K562 (cell line): Measurements from ENCODE around the gene E2F1. TPM values are rescaled to one million over a fixed set of nuclear protein-coding genes. Genes with fewer than 3 reads are reported as not detected.

ENCODE experiments used
- BRCA1 ChIP-seq, 2 experiments: fragments of 450-650 bp in 1 of 2; sonication (generic) in 1 of 2; formaldehyde crosslinking in 1 of 2; IDR thresholded peaks; 2 replicates each; pipeline versions ENCODE4 v1.5.0 to v1.6.1; 2017 to 2020; ENCODE audit warnings: mild to moderate bottlenecking in 1 of 2, missing genetic modification reagents in 1 of 2
- E2F1 ChIP-seq: sonication (generic); formaldehyde crosslinking; IDR thresholded peaks from 2 replicates; pipeline ENCODE4 v1.8.1; 2023; ENCODE audit warnings: mild to moderate bottlenecking, missing genetic modification reagents, moderate library complexity
- ELF4 ChIP-seq: fragments of 450-650 bp; formaldehyde crosslinking; IDR thresholded peaks from 2 replicates; pipeline ENCODE4 v1.4.0; 2022; ENCODE audit warnings: missing genetic modification characterization
- HINFP ChIP-seq: fragments of 450-650 bp; conservative IDR thresholded peaks from 2 replicates; pipeline ENCODE4 v1.6.1; 2016; ENCODE audit warnings: missing genetic modification characterization, low read depth, mild to moderate bottlenecking, control low read depth, missing compliant biosample characterization
- MGA ChIP-seq: fragments of 450-650 bp; IDR thresholded peaks from 2 replicates; pipeline ENCODE4 v1.6.1; 2016; ENCODE audit warnings: mild to moderate bottlenecking, moderate library complexity
- MTA2 ChIP-seq: fragments of 450-650 bp; IDR thresholded peaks from 2 replicates; pipeline ENCODE4 v1.6.1; 2016; ENCODE audit warnings: low read depth
- SMARCB1 ChIP-seq: IDR thresholded peaks from 2 replicates; pipeline ENCODE4 v1.6.1; 2011; ENCODE audit warnings: improper control_type of control experiment, low read depth; ENCODE audit not compliant: insufficient read length
- THAP12 ChIP-seq: fragments of 250-450 bp; sonication (Bioruptor Pico); IDR thresholded peaks from 2 replicates; pipeline ENCODE4 v1.9.0; 2021; ENCODE audit warnings: mild to moderate bottlenecking, inconsistent platforms
- XRCC5 ChIP-seq: fragments of 200-400 bp; formaldehyde crosslinking; IDR thresholded peaks from 2 replicates; pipeline ENCODE4 v1.6.1; 2017; ENCODE audit warnings: low read depth, mild to moderate bottlenecking, low read length
- ZNF224 ChIP-seq: sonication (generic); formaldehyde crosslinking; IDR thresholded peaks from 2 replicates; pipeline ENCODE4 v1.8.0; 2022; ENCODE audit warnings: mild to moderate bottlenecking, missing genetic modification reagents
- ZNF436 ChIP-seq: fragments of 250-450, 450-650 bp; sonication (Bioruptor Pico); formaldehyde crosslinking; IDR thresholded peaks from 2 replicates; pipeline ENCODE4 v1.7.0; 2020; ENCODE audit warnings: mild to moderate bottlenecking
- ZNF76 ChIP-seq: fragments of 250-450 bp; sonication (Bioruptor Pico); IDR thresholded peaks from 2 replicates; pipeline ENCODE4 v1.4.0; 2020; ENCODE audit warnings: mild to moderate bottlenecking, moderate library complexity, borderline replicate concordance
- polyA plus RNA-seq, 8 experiments: library from polyadenylated mRNA; depleted of rRNA in 4 of 8; stranded (reverse) in 5 of 8; unstranded in 3 of 8; fragments of >200 nt; fragmentation: Nextera tagmentation in 2 of 8; fragmentation: Illumina TruSeq in 1 of 8; extraction: Ambion mirVana in 2 of 8; extraction: Trizol in 1 of 8; gene quantifications; 2 replicates each; pipeline versions ENCODE4 v1.2.1 to v1.2.3, GENCODE V29; 2011 to 2014; ENCODE audit warnings: inconsistent platforms in 1 of 8, missing spikeins in 1 of 8
- total RNA-seq, 7 experiments: library from RNA; depleted of rRNA in 6 of 7; stranded (reverse); fragments of >200 nt in 6 of 7; fragmentation: Illumina TruSeq in 2 of 7; extraction: Trizol in 2 of 7; gene quantifications; 2 replicates each; pipeline versions ENCODE4 v1.2.1 to v1.2.3, GENCODE V29; 2011 to 2021; ENCODE audit warnings: low replicate concordance in 1 of 7

E2F1 gene
- total and polyA plus RNA-seq, 9 of the 15 experiments (the other 6 are each of a cell fraction or from before 2014, with no cell fraction given), result 0.14 to 30.6 (median 13.1) TPM

- no peak for TF ChIP-seq HINFP (tag)
- TF ChIP-seq E2F1 (CRISPR knock-in tag), result no peak
- TF ChIP-seq ELF4 (CRISPR knock-in tag), result no peak
- TF ChIP-seq XRCC5, result 0 out of 2 replicates have a peak, but pooled peaks have one; percentile 29
- TF ChIP-seq MGA, result no peak
- no peak for TF ChIP-seq ZNF224
- no peak for TF ChIP-seq ZNF76 (CRISPR knock-in tag)
- no peak for TF ChIP-seq THAP12
- TF ChIP-seq BRCA1 (IDR thresholded peaks at IDR 0.05), result no peak
- no peak for TF ChIP-seq BRCA1 (CRISPR knock-in tag; IDR thresholded peaks at IDR 0.05)
- TF ChIP-seq ZNF436, result no peak
- no peak for TF ChIP-seq SMARCB1
- TF ChIP-seq MTA2, result peak; percentile 83
Observed at GRCh38 chr20:33689973-33690372, 3.8 kb upstream of the E2F1 start (continued).
